ENCODE results near the gene ATP2C2.
"Not testable (repeated sequence)": the region's sequence is repeated elsewhere in the genome, so short reads cannot be mapped to it uniquely, and the experiment has no call there.

Gene ATP2C2

GRCh38 chr16:84423416-84423837 lies 55.1 kb downstream of the ATP2C2 start:
- peak; percentile 36 for DNase-seq

- DNase-seq: no peak
These were observed 57.4 kb downstream of the ATP2C2 start for GRCh38 chr16:84425696-84426095.

GRCh38 chr16:84426804-84427203 lies 58.5 kb downstream of the ATP2C2 start:
- DNase-seq: no peak

GRCh38 chr16:84427553-84427952 lies 59.2 kb downstream of the ATP2C2 start:
- DNase-seq: no peak

- no peak for DNase-seq
These were observed 62.5 kb downstream of the ATP2C2 start for GRCh38 chr16:84430860-84431259.

- no peak for DNase-seq
These were observed 66.5 kb downstream of the ATP2C2 start for GRCh38 chr16:84434800-84435199.

- DNase-seq: no peak
These were observed 67.9 kb downstream of the ATP2C2 start for GRCh38 chr16:84436196-84436595.

GRCh38 chr16:84438971-84439696 lies 70.8 kb downstream of the ATP2C2 start:
- no peak for DNase-seq

GRCh38 chr16:84442416-84443145 lies 74.2 kb downstream of the ATP2C2 start:
- DNase-seq: no peak

- no peak for DNase-seq
These were observed 74.9 kb downstream of the ATP2C2 start for GRCh38 chr16:84443166-84443802.

GRCh38 chr16:84444476-84444875 lies 76.1 kb downstream of the ATP2C2 start:
- no peak for DNase-seq

GRCh38 chr16:84446084-84446483 lies 77.7 kb downstream of the ATP2C2 start:
- peak; percentile 13 for DNase-seq

- no peak for DNase-seq
These were observed 78.5 kb downstream of the ATP2C2 start for GRCh38 chr16:84446596-84447392.

- no peak for DNase-seq
These were observed 80.1 kb downstream of the ATP2C2 start for GRCh38 chr16:84448444-84448843.

- no peak for DNase-seq
These were observed 81.1 kb downstream of the ATP2C2 start for GRCh38 chr16:84449156-84450140.

- DNase-seq: no peak
These were observed 82.0 kb downstream of the ATP2C2 start for GRCh38 chr16:84450176-84450865.

GRCh38 chr16:84451010-84451676 lies 82.8 kb downstream of the ATP2C2 start:
- DNase-seq: not testable (repeated sequence)

GRCh38 chr16:84451781-84452180 lies 83.4 kb downstream of the ATP2C2 start:
- DNase-seq: no peak

- DNase-seq: no peak
These were observed 84.9 kb downstream of the ATP2C2 start for GRCh38 chr16:84453061-84453752.

GRCh38 chr16:84454611-84455010 lies 86.3 kb downstream of the ATP2C2 start:
- DNase-seq: no peak

All from fibroblast of skin of right biceps (primary cell).